GM15510 (cell line): ENCODE measurements around the gene FLNB.

Experiments used
- POLR2A ChIP-seq: IDR thresholded peaks from 3 replicates; pipeline ENCODE4 v1.6.1; 2011; ENCODE audit warnings: borderline replicate concordance; ENCODE audit not compliant: insufficient read length; ENCODE audit errors: extremely low read depth

Gene FLNB

GRCh38 chr3:58179235-58180098, 171.2 kb downstream of the FLNB start:
- TF ChIP-seq POLR2A, result no peak

DNA sequence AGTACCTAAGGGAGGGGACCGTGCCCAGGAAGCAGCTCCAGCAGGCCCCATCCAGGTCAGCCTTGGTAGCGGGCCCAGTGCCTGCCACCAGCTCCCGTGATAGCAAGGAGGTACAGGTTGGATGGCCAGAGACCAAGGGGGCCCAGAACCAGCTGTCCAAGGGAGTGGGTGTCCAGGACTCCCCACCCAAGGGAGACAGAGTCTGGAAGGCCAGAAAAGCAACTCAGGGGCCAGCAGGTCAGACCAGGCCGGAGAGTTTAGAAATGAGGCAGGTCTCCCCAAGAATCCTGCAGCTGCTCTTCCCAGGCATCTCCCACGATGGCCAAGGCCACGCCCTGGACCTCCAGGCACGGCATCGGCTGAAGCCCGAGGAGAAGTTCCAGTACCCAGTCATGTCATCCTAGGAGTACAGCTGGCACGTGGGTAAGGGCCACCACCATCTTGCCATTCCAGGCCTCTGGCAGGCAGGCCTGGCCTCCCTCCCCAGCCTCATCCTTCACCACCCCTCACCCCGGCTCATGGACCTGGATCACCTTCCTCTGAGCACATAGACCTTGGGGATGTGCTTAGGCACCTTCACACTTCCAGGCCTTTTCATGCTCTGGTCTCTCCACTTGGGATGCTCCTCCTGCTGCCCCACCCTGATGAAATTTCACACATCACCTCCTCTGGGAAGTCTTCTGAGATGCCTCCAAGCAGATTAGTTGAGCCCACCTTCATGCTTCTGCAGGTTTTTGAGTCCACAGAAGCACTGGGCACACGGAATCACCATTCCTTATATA, 172.1 kb downstream of the FLNB start:
- TF ChIP-seq POLR2A, result no peak

DNA sequence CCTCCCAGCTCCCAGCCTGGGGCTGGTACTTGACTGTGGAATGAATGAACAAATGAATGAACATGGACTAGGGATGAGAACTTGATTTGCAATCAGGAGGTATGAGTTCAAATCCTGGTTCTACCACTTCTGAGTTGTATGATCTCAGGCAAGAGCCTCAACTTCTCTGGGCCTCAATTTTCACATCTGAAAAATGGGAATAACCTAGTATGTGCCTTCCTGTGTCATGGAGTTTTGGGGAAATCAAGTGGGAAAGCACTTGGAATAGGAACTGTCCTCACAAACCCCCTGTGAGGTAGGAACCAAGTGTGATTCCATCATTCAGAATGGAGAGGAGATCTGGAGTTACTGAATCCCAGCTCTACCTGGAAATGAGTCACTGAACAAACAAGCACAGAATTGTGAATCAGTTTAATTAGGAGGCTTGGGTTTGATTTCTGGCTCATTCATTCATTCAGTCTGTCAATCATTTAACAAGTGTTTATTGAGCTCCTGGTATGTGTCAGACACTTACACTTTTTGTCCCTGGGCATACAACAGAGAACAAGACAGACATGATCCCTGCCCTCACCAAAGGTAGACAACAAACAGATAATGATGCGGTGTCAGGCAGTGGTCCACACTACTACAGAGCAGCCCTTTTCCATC, 172.8 kb downstream of the FLNB start:
- TF ChIP-seq POLR2A, result no peak

DNA sequence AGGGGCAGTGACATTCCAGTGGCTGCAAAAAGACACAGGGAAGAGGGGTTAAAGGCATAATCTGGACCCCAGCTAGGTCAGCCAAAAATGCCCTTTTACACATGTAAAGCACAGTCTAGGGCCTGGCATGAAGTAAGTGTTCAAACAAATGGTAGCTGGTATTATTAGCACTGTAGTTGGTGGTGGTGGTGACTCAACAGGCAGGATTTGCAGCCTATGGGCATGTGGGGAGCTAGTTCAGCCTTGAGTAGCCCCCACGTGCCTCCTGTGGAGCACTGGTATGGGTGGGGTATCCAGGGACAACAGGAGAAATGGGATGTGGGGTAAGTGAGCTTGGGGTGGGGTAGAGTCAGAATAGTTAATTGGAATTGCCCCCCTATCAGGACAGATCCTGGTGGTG, 175.0 kb downstream of the FLNB start:
- TF ChIP-seq POLR2A, result no peak

- no peak for TF ChIP-seq POLR2A
These were observed 175.7 kb downstream of the FLNB start for GRCh38 chr3:58183891-58184290.

DNA sequence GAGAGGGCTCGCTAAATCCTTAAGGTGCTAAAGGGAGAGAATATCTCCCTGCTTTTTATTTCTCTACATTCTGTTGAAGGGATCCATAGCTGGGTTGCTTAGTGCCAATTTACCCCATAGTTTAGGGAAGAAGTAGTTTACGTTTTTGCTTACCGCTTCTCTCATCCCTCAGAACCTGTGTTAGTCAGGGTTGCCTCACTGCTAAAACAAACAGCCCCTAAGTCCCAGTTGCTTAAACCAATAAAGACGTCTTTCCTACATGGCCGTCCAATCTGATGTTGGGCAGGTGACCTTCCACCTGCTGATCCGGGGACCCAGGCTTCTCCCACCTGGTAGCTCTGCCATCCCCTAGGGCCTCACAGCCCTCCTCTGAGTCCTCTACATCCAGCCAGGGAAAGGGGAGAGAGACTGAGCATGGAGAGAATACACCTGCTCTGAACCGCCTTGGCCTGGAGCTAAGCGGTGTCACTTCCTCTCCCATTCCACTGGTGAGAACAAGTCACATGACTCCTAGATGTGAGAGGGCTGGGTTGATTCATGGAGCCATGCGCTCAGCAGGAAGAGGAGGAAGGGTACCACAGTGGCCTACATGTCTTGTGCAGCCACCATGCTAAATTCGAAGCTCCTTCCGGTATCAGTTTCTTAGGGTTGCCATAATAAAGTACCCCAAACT, 176.2 kb downstream of the FLNB start:
- TF ChIP-seq POLR2A, result no peak

DNA sequence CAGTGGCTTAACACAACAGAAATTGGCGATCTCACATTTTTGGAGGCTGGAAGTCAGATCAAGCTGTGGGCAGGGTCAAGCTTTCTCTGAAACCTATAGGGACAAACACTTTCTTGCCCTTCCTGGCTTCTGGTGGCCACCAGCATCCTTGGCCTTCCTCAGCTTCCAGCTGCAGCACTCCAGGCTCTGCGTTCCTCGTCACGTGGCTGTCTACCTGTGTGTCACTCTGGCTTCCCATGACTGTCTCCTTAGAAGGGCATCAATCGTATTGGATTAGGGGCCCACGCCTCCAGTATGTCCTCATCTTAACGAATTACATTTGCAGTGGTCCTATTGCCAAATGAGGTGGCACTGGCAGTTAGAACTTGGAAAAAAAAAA, 176.7 kb downstream of the FLNB start:
- TF ChIP-seq POLR2A, result no peak

- TF ChIP-seq POLR2A, result no peak
These were observed 179.9 kb downstream of the FLNB start for GRCh38 chr3:58188173-58188564.

DNA sequence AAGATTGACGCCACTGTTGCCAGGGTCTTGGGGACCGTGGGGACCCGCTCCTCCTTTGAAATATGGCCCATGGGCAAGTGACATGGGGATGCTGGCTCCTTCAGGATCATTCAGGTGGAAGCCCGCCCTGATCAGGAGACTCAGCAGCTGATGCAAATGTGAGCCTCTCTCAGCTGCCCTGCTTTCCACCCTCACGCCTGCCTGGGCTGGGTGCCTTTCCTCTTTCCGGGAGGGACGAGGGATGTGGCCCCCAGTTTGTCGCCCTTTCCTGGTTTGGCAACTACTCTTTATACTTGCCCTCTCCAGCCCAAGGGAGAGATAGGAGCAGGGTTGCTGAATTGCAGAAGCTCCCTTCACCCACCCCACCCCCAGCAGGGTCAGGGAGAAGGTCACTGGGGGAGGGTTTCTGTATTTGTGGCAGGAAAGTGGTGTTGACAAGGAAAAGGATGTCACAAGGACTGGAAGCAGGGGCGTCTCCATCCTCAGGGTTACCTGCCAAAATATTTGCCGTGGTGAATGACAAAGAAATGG, 180.8 kb downstream of the FLNB start:
- TF ChIP-seq POLR2A, result no peak

DNA sequence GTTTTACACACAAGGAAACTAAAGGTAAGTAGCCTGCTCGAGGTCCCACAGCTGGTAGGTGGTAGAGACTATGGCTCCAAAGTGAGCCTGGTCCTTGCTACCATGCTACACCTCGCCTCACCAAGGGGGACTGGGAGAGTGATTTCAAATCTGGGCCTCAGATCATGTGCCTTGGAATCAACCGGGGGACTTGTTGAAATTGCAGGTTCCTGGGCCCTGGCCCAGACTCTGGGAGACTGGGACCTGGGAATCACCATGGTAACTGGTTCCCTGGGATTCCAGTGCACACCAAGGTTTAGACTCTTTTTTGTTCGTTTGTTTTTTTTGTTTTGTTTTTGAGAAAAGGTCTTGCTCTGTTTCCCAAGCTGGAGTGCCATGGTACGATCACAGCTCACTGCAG, 181.5 kb downstream of the FLNB start:
- no peak for TF ChIP-seq POLR2A

- TF ChIP-seq POLR2A, result no peak
These were observed 182.1 kb downstream of the FLNB start for GRCh38 chr3:58190291-58190690.

DNA sequence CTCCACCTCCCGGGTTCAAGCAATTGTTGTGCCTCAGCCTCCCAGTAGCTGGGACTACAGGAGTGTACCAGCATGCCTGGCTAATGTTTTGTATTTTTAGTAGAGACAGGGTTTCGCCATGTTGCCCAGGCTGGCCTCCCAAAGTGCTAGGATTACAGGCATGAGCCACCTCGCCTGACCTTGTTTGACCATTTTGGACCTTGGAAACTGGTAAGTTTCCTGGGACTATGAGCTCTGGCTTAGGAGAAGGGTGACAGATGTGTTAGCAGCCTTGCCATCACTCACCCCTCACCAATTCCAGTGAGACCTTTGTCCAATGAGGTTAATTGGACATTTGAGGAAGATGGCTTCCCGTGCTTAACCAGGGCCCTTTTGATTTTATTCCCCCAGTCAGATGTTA, 182.7 kb downstream of the FLNB start:
- TF ChIP-seq POLR2A, result no peak

GRCh38 chr3:58191361-58191991, 183.3 kb downstream of the FLNB start:
- TF ChIP-seq POLR2A, result no peak

DNA sequence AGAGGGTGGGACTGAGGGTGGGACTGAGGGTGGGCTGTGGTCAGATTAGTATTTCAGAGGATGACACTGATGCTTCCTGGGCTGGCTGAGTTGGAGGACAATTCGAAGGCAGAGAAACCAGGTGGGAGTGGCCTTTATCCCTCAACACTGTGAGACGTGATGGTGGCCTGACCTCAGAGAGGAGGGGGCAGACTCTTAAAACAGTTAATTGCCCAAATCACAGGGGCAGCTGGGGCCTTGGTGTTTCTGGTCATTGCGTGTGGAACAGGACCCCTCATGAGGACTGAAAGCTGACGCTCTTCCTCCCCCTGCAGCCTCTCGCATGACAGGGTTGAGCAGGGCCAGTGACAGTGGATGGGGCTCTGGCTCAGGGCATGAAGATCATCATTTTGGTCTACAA, 183.8 kb downstream of the FLNB start:
- TF ChIP-seq POLR2A, result no peak
